HepG2 (cell line): ENCODE measurements around the gene NGF. TPM values are rescaled to one million over a fixed set of nuclear protein-coding genes. Genes with fewer than 3 reads are reported as not detected.

ENCODE experiments used
- ATAC-seq: fragments of 200-7000 bp; cut with Tn5 transposase; 3 replicates; pipeline ENCODE4 v1.9.1; 2020; ENCODE audit warnings: mild to moderate bottlenecking, moderate library complexity
- BruUV-seq: library from RNA; stranded (reverse); fragments of 400-500 nt; replicated peaks from 2 replicates; lab custom pipeline; 2021; lab: Mats Ljungman, UMichigan
- CTCF ChIA-PET: fragments of 300-600 bp; formaldehyde crosslinking; extraction: SDS; loops from one replicate; lab custom pipeline; 2021; ENCODE audit warnings: low total read pairs, inconsistent platforms, low intra/inter-chr PET ratio; lab: Yijun Ruan, JAX
- POLR2A ChIA-PET: fragments of 350-600 bp; sonication (Branson Sonifier 250); formaldehyde crosslinking; loops from one replicate; lab custom pipeline; 2020; ENCODE audit warnings: antibody characterized with exemption, inconsistent platforms; lab: Yijun Ruan, JAX
- DNase-seq: peaks from one replicate; pipeline ENCODE4 v3.0.0-alpha.2; 2015; ENCODE audit warnings: low spot score
- FAIRE-seq: peaks from 3 replicates; lab custom pipeline; 2011; peaks lifted over from hg19 to GRCh38; lab: Jason Lieb, UNC
- H2AFZ ChIP-seq: one replicate; pipeline ENCODE4 v1.6.1; 2011; ENCODE audit warnings: low read length, inconsistent platforms
- H3K27ac ChIP-seq: fragments of 300-600 bp; 3 replicates; pipeline ENCODE4 v1.8.0; 2011; ENCODE audit warnings: mixed run types, mild to moderate bottlenecking, mixed read lengths, low read length, inconsistent platforms; ENCODE audit not compliant: insufficient read depth; ENCODE audit errors: extremely low read length
- H3K27me3 ChIP-seq, 2 experiments: fragments of 200-600 bp in 1 of 2; 2 replicates in 1 of 2; 3 replicates in 1 of 2; pipeline versions ENCODE4 v1.6.0 to v1.8.0; 2011; ENCODE audit warnings: low read length in 2 of 2, mild to moderate bottlenecking in 2 of 2, moderate library complexity in 2 of 2, inconsistent platforms in 1 of 2; ENCODE audit not compliant: insufficient read depth in 2 of 2, control insufficient read depth in 1 of 2
- H3K36me3 ChIP-seq, 2 experiments: fragments of 200-600 bp in 1 of 2; replicated peaks in 1 of 2; 2 replicates in 1 of 2; 3 replicates in 1 of 2; pipeline versions ENCODE4 v1.5.1 to v1.8.0; 2011; ENCODE audit warnings: low read length in 2 of 2, inconsistent platforms in 1 of 2; ENCODE audit not compliant: insufficient read depth in 2 of 2, control insufficient read depth in 1 of 2
- H3K4me1 ChIP-seq: 2 replicates; pipeline ENCODE4 v1.5.1; 2012; ENCODE audit warnings: low read length, inconsistent platforms; ENCODE audit not compliant: insufficient read depth
- H3K4me2 ChIP-seq: 2 replicates; pipeline ENCODE4 v1.6.0; 2011; ENCODE audit warnings: low read depth, low read length, inconsistent platforms
- H3K4me3 ChIP-seq, 3 experiments: fragments of 200-600 bp in 1 of 3; sonication (generic), shearing (Covaris generic) in 1 of 3; replicated peaks in 1 of 3; 2 replicates each; pipeline ENCODE4 v1.5.1; 2011 to 2016; ENCODE audit warnings: low read length in 3 of 3, inconsistent platforms in 2 of 3, low read depth in 2 of 3, mild to moderate bottlenecking in 2 of 3, control low read depth in 1 of 3, mixed read lengths in 1 of 3; ENCODE audit not compliant: insufficient read depth in 1 of 3
- H3K79me2 ChIP-seq: one replicate; pipeline ENCODE4 v1.6.1; 2011; ENCODE audit warnings: low read length, inconsistent platforms; ENCODE audit not compliant: insufficient read depth
- H3K9ac ChIP-seq: 2 replicates; pipeline ENCODE4 v1.6.0; 2011; ENCODE audit warnings: mild to moderate bottlenecking, low read depth, low read length, inconsistent platforms; ENCODE audit not compliant: insufficient read depth
- H3K9me3 ChIP-seq: 2 replicates; pipeline ENCODE4 v1.5.1; 2012; ENCODE audit warnings: mild to moderate bottlenecking, low read length
- H4K20me1 ChIP-seq: 2 replicates; pipeline ENCODE4 v1.6.0; 2011; ENCODE audit warnings: inconsistent platforms, mild to moderate bottlenecking, low read length, moderate library complexity; ENCODE audit not compliant: insufficient read depth
- ARID3A ChIP-seq: IDR thresholded peaks from 2 replicates; pipeline ENCODE4 v1.6.1; 2012; ENCODE audit warnings: low read depth, low read length, improper control_type of control experiment
- ATF7 ChIP-seq, 2 experiments: fragments of 450-650 bp in 1 of 2; sonication (generic) in 1 of 2; formaldehyde crosslinking in 1 of 2; IDR thresholded peaks; 2 replicates each; pipeline versions ENCODE4 v1.4.0 to v1.6.1; 2016 to 2020; ENCODE audit warnings: antibody characterized with exemption in 1 of 2, mild to moderate bottlenecking in 1 of 2, missing genetic modification reagents in 1 of 2
- BCL6 ChIP-seq: IDR thresholded peaks from 2 replicates; pipeline ENCODE4 v1.6.1; 2016; ENCODE audit warnings: missing genetic modification reagents, missing compliant biosample characterization
- DNMT3B ChIP-seq: conservative IDR thresholded peaks from 2 replicates; pipeline ENCODE4 v1.6.1; 2016; ENCODE audit warnings: missing biosample characterization, control low read depth
- FOXO1 ChIP-seq: sonication (generic); formaldehyde crosslinking; IDR thresholded peaks from 2 replicates; pipeline ENCODE4 v1.4.0; 2020; ENCODE audit warnings: missing genetic modification reagents
- GABPA ChIP-seq, 2 experiments: IDR thresholded peaks; 2 replicates each; pipeline ENCODE4 v1.6.1; 2011 to 2016; ENCODE audit warnings: low read depth in 2 of 2, low read length in 1 of 2, missing biosample characterization in 1 of 2, missing genetic modification characterization in 1 of 2
- GPN1 ChIP-seq: sonication (generic); formaldehyde crosslinking; IDR thresholded peaks from 2 replicates; pipeline ENCODE4 v1.5.1; 2020; ENCODE audit warnings: missing genetic modification reagents, borderline replicate concordance
- MED8 ChIP-seq: sonication (generic); formaldehyde crosslinking; IDR thresholded peaks from 2 replicates; pipeline ENCODE4 v1.8.1; 2023; ENCODE audit warnings: mild to moderate bottlenecking, missing genetic modification reagents; ENCODE audit not compliant: insufficient replicate concordance
- NR3C1 ChIP-seq: sonication (generic); formaldehyde crosslinking; IDR thresholded peaks from 2 replicates; pipeline ENCODE4 v1.4.0; 2020; ENCODE audit warnings: missing genetic modification reagents
- PHF8 ChIP-seq: sonication (generic); formaldehyde crosslinking; IDR thresholded peaks from 2 replicates; pipeline ENCODE4 v1.5.0; 2020; ENCODE audit warnings: missing genetic modification reagents
- RFX5 ChIP-seq: IDR thresholded peaks from 2 replicates; pipeline ENCODE4 v1.6.1; 2011; ENCODE audit warnings: low read depth, low read length, improper control_type of control experiment
- TP53 ChIP-seq: sonication (generic); formaldehyde crosslinking; conservative IDR thresholded peaks from 2 replicates; pipeline ENCODE4 v1.4.0; 2020; ENCODE audit warnings: missing genetic modification reagents
- ZKSCAN1 ChIP-seq: fragments of 150-350 bp; IDR thresholded peaks from 2 replicates; pipeline ENCODE4 v1.6.1; 2014; ENCODE audit warnings: low read length
- ZNF546 ChIP-seq: sonication (generic); formaldehyde crosslinking; conservative IDR thresholded peaks from 2 replicates; pipeline ENCODE4 v1.8.1; 2023; ENCODE audit warnings: mild to moderate bottlenecking, missing genetic modification reagents
- WGBS: methylation state at CpG from one replicate; pipeline ENCODE4 v1.1.6; 2017; ENCODE audit warnings: low lambda C conversion rate; 5-methylcytosine and 5-hydroxymethylcytosine counted together
- in situ Hi-C: cut with HindIII; loops from 2 replicates; pipeline ENCODE4 v1.10.0; 2017; ENCODE audit warnings: low pct_unique_long_range_greater_than_20kb; ENCODE audit not compliant: extremely low pct_ligation_motif_present
- intact Hi-C: fragments of 100-400 bp; cut with micrococcal nuclease; formaldehyde crosslinking; loops from one replicate; pipeline ENCODE4 v1.10.0; 2022; ENCODE audit not compliant: unreplicated experiment
- polyA plus RNA-seq, 8 experiments: library from polyadenylated mRNA; depleted of rRNA in 3 of 8; stranded (reverse) in 7 of 8; unstranded in 1 of 8; fragments of >200 nt; fragmentation: Illumina TruSeq in 4 of 8; extraction: Trizol in 4 of 8; gene quantifications; 2 replicates each; pipeline versions ENCODE4 v1.2.1 to v1.2.3, GENCODE V29; 2011 to 2016; ENCODE audit warnings: low read depth in 4 of 8, missing spikeins in 1 of 8, mixed read lengths in 1 of 8; ENCODE audit not compliant: insufficient read depth in 1 of 8
- total RNA-seq, 5 experiments: library from RNA; depleted of rRNA; stranded (reverse); fragments of >200 nt; fragmentation: Illumina TruSeq; extraction: Trizol; gene quantifications; 2 replicates each; pipeline ENCODE4 v1.2.3, GENCODE V29; 2016; ENCODE audit warnings: low read depth in 1 of 5
- TF ChIP-seq, protein P1 (sequence below): sonication (generic); formaldehyde crosslinking; IDR thresholded peaks from 2 replicates; pipeline ENCODE4 v1.9.0; 2021; ENCODE audit warnings: mild to moderate bottlenecking, missing genetic modification reagents
- TF ChIP-seq, protein P2 (sequence below): sonication (generic); formaldehyde crosslinking; IDR thresholded peaks from 2 replicates; pipeline ENCODE4 v1.9.0; 2021; ENCODE audit warnings: missing genetic modification reagents, mild to moderate bottlenecking, borderline replicate concordance

The NGF gene
- total and polyA plus RNA-seq, 2 of the 13 experiments (the other 11 are each of a cell fraction or from before 2014, with no cell fraction given) = not detected

- no peak for TF ChIP-seq ARID3A
- no peak for TF ChIP-seq GPN1 (CRISPR knock-in tag)
- no peak for TF ChIP-seq NR3C1 (CRISPR knock-in tag)
These were observed 56.9 kb downstream of the NGF start (continued) for GRCh38 chr1:115281143-115281542.

- H4K20me1 ChIP-seq = no peaks in the 10 kb centered on the region
- FAIRE-seq (no peak), DNase-seq (no peak), ATAC-seq (no peak)
- no peak overlapping the region for H3K27ac ChIP-seq
- no peaks in the 10 kb centered on the region for H3K27me3 ChIP-seq
- H2AFZ ChIP-seq = no peak overlapping the region
- no peaks in the 10 kb centered on the region for H3K4me1 ChIP-seq
- BruUV-seq = no TSS peak
- H3K36me3 ChIP-seq = no peaks in the 10 kb centered on the region
- H3K4me2 ChIP-seq = no peak overlapping the region
- POLR2A ChIA-PET = no interaction called here
- H3K79me2 ChIP-seq = no peaks in the 10 kb centered on the region
- H3K9me3 ChIP-seq = peaks cover 28% of the 10 kb centered on the region
- H3K9ac ChIP-seq = no peak overlapping the region
- no peak overlapping the region for H3K4me3 ChIP-seq
- 8% methylated on average over 8 of the region's 8 CpGs for WGBS
- CTCF ChIA-PET = no interaction called here
- intact Hi-C loops (no loop called here), in situ Hi-C loops (no loop called here)
- TF ChIP-seq DNMT3B (CRISPR knock-in tag) (no peak), RFX5 (no peak), ATF7 (IDR thresholded peaks at IDR 0.05) (no peak), ATF7 (CRISPR knock-in tag; IDR thresholded peaks at IDR 0.05) (no peak), TP53 (CRISPR knock-in tag) (no peak), ZKSCAN1 (no peak), MED8 (CRISPR knock-in tag) (no peak), PHF8 (CRISPR knock-in tag) (no peak), GABPA (IDR thresholded peaks at IDR 0.05; ENCODE audit: low read depth, low read length) (no peak), GABPA (CRISPR knock-in tag; IDR thresholded peaks at IDR 0.05; ENCODE audit: low read depth) (no peak), FOXO1 (no peak), ZNF546 (CRISPR knock-in tag) (no peak), BCL6 (CRISPR knock-in tag) (no peak)
- TF ChIP-seq, protein P1, sequence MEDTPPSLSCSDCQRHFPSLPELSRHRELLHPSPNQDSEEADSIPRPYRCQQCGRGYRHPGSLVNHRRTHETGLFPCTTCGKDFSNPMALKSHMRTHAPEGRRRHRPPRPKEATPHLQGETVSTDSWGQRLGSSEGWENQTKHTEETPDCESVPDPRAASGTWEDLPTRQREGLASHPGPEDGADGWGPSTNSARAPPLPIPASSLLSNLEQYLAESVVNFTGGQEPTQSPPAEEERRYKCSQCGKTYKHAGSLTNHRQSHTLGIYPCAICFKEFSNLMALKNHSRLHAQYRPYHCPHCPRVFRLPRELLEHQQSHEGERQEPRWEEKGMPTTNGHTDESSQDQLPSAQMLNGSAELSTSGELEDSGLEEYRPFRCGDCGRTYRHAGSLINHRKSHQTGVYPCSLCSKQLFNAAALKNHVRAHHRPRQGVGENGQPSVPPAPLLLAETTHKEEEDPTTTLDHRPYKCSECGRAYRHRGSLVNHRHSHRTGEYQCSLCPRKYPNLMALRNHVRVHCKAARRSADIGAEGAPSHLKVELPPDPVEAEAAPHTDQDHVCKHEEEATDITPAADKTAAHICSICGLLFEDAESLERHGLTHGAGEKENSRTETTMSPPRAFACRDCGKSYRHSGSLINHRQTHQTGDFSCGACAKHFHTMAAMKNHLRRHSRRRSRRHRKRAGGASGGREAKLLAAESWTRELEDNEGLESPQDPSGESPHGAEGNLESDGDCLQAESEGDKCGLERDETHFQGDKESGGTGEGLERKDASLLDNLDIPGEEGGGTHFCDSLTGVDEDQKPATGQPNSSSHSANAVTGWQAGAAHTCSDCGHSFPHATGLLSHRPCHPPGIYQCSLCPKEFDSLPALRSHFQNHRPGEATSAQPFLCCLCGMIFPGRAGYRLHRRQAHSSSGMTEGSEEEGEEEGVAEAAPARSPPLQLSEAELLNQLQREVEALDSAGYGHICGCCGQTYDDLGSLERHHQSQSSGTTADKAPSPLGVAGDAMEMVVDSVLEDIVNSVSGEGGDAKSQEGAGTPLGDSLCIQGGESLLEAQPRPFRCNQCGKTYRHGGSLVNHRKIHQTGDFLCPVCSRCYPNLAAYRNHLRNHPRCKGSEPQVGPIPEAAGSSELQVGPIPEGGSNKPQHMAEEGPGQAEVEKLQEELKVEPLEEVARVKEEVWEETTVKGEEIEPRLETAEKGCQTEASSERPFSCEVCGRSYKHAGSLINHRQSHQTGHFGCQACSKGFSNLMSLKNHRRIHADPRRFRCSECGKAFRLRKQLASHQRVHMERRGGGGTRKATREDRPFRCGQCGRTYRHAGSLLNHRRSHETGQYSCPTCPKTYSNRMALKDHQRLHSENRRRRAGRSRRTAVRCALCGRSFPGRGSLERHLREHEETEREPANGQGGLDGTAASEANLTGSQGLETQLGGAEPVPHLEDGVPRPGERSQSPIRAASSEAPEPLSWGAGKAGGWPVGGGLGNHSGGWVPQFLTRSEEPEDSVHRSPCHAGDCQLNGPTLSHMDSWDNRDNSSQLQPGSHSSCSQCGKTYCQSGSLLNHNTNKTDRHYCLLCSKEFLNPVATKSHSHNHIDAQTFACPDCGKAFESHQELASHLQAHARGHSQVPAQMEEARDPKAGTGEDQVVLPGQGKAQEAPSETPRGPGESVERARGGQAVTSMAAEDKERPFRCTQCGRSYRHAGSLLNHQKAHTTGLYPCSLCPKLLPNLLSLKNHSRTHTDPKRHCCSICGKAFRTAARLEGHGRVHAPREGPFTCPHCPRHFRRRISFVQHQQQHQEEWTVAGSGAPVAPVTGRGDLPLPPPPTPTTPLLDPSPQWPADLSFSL (CRISPR knock-in tag) = no peak
- TF ChIP-seq, protein P2, sequence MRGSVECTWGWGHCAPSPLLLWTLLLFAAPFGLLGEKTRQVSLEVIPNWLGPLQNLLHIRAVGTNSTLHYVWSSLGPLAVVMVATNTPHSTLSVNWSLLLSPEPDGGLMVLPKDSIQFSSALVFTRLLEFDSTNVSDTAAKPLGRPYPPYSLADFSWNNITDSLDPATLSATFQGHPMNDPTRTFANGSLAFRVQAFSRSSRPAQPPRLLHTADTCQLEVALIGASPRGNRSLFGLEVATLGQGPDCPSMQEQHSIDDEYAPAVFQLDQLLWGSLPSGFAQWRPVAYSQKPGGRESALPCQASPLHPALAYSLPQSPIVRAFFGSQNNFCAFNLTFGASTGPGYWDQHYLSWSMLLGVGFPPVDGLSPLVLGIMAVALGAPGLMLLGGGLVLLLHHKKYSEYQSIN = no peak
These were observed 58.0 kb downstream of the NGF start for GRCh38 chr1:115280064-115280463.
